Astrocyte (in vitro differentiated cells and primary cell): ENCODE data around the gene PCYOX1L.

ENCODE experiments used
- EZH2 ChIP-seq: IDR thresholded peaks from 2 replicates; pipeline ENCODE4 v1.6.1; 2012; ENCODE audit warnings: mild to moderate bottlenecking, low read length, inconsistent platforms; ENCODE audit not compliant: insufficient read depth
- TF ChIP-seq, protein P1 (sequence below): IDR thresholded peaks from 2 replicates; pipeline ENCODE4 v1.5.1; 2011; ENCODE audit warnings: low read depth, mild to moderate bottlenecking, inconsistent platforms, low read length, moderate library complexity; ENCODE audit not compliant: insufficient read depth

DNA sequence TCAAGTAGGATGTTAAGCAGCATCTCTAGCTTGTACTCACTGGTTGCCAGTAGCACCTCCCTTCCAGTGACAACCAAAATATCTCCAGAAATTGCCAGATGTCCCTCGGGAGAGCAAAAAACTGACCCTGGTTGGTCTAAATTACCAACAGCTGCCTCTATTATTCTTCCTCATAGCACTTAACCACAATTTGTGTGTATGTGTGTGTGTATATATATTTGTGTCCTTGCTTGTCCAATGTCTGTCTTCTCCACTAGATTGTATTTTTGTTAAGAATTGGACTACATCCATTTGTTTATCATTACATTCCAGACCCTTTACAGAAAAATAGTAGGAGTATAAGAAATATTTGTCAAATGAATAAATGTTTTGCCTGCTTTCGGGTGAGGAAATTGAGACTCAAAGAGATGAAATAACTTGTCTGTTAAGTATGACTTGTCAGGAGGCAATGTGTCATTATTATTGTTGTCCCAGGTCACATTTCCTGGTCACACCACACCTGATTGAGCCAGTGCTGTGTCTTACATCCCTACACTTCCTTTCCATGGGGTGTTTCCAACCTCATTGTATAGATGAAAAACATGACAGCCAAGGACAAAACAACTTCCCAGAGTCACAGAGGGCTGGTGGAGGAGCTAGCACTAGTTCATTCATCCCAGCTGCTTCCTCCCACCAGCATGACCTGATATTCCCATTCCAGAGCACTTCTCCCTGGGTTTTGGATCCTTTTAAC, 24.0 kb upstream of the PCYOX1L start:
- TF ChIP-seq, protein P1, sequence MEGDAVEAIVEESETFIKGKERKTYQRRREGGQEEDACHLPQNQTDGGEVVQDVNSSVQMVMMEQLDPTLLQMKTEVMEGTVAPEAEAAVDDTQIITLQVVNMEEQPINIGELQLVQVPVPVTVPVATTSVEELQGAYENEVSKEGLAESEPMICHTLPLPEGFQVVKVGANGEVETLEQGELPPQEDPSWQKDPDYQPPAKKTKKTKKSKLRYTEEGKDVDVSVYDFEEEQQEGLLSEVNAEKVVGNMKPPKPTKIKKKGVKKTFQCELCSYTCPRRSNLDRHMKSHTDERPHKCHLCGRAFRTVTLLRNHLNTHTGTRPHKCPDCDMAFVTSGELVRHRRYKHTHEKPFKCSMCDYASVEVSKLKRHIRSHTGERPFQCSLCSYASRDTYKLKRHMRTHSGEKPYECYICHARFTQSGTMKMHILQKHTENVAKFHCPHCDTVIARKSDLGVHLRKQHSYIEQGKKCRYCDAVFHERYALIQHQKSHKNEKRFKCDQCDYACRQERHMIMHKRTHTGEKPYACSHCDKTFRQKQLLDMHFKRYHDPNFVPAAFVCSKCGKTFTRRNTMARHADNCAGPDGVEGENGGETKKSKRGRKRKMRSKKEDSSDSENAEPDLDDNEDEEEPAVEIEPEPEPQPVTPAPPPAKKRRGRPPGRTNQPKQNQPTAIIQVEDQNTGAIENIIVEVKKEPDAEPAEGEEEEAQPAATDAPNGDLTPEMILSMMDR = no peak
- no peak for TF ChIP-seq EZH2
